ENCODE measurements around the gene COPE.
A peak's percentile ranks its signal among the peaks of the same experiment; 100 is the strongest.
"Not testable (repeated sequence)": the region's sequence is repeated elsewhere in the genome, so short reads cannot be mapped to it uniquely, and the experiment has no call there.

Gene COPE

DNA sequence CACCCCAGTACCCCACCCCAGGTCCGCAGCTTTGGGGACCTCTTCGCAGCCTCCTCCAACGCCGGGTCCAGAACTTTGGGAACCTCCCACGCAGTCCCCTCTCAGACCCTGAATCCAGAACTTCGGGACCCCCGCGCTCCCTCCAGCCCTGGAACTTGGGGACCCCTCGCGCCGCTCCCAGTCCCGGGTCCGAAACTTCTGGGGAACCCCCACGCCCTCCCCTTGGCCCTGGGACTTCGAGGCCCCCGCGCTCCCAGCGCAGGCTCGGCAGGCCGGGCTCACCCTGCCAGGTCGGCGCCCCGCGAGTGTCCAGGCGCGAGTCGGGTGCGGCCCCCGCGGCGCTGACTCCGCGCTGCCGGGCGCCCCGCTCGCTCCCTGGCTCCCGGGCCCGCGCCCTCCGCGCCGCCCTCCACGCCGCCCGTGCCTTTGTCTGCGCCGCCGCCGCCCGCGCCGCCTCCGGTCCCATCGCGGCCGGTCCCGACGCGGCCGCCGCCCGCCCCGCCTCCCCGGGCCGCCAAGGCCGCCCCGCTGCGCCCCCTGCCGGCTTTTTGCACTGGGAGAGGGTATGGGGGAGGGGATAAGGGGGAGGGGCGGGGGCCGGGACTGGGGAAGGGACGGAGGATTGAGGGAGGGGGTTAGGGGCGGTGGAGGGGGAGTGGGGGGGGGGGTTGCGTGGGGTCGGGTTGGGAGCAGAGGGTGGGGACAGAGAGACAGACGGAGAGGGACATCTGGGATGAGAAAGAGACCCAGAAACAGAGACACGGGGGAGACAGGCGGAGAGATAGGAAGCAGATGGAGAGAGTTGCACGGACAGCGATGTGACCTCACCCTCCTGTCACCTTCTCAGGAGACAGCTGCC is 21.8 kb upstream of the COPE start, which contains the start of gene HOMER3:
HOMER3 (minus strand) TSS at position 449 of the 859 bp plus-strand sequence. CDS start 2,235 bp downstream, outside the sequence.
- peak; percentile 64 for DNase-seq (ENCODE audit: low read depth)

DNA sequence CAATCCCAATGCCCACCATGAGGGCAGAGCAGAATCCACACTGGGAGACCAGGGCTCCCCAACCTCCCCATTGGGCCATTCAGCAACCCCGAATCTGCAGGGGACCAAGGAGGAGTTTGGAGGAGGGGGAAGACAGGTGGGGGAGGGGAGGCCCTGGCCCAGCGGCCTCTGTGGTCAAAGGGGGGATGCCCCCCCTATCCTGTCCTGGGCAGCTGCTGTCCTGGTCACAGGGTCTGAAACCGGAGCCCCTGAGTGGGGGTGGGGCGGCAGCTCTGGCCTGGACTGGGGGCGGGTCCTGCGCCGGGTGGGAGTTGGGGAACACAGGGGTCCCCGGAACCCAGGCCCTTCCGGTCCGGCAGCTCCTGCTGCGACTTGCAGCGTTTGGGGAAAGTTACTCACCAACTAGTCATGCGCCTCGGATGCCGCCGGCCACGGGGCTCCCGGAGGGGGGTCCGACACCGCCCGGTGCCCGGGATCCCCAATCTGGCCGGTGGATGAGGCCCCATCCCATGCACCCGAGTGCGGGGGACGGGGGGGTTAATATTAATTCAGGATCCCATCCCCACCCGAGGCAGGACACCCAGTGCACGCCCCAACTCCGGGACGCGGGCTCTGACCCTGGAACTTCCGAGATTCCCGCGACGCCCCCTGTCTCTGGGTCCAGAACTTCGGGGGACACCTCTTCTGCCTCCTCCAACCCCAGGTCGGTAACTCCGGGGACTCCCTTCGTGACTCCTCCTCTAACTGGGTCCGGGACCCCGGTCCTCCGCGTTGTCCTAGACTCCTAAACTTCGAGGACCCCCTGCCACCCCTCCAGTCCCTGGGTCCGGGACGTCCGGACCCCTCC is 21.0 kb upstream of the COPE start:
- DNase-seq (ENCODE audit: low read depth), result no peak

DNA sequence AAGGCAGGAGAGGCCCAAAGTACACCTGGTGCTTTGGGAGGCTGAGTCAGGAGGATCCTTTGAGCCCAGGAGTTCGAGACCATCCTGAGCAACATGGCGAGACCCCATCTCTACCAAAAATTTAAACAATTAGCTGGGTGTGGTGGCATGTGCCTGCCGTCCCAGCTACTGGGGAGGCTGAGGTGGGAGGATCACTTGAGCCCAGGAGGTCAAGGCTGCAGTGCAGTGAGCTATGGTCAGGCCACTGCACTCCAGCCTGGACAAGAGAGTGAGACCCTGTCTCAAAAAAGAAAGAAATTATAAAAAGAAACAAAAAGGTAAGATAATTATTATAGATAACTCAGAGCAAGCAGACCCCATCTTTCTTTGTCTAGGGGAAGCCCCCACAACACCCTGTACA is 20.0 kb upstream of the COPE start:
- no peak for DNase-seq (ENCODE audit: low read depth)

DNA sequence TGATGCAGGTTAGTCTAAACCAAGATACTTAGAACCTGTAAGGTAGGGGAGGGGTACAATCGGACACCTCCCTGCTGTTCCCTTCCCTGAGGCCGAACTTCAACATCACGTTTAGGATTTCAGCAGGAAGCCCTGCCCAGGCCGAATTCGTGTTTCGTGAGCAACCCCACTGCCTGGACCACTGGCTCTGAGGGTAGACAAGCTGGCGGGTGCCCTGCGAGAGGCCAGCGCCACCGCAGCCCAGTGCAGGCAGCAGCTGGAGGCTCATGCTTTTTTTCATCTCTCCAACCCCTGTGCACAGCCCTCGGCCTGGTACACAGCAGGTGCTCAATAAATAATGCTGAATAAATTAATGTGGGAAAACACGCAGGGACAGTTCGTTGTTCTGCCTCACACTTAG is 14.1 kb upstream of the COPE start:
- DNase-seq (ENCODE audit: low read depth), result no peak

DNA sequence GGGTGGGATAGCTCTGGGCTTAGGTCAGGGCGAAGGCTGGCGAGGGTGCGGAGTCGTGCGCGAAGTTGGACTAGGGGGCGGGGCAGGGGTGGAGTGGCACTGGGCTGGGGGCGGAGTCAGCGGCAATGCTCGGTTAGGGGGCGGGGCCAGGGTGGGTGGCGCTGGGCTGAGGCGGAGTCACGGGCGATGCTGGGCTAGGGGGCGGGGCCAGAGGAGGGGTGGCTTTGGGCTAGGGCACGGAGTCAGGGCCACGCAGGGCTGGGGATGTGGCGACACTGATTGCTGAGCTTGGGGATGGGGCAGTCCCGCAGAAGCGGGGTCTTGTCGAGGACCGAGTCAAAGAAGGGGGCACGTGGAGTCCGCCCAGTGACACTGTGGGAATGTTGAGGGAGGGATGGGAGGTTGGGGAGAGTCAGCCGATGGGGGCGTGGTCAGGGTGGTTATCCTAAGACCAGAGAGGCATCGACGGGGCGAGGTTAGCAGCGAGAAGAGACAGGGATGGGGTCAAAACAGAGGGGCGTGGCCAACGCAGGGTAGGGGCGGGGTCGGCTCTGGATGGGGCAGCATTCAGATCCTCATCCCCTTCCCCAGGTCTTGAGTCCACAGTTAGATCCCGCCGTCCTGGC is 13.1 kb upstream of the COPE start:
- peak; percentile 70 for DNase-seq (ENCODE audit: low read depth)

DNA sequence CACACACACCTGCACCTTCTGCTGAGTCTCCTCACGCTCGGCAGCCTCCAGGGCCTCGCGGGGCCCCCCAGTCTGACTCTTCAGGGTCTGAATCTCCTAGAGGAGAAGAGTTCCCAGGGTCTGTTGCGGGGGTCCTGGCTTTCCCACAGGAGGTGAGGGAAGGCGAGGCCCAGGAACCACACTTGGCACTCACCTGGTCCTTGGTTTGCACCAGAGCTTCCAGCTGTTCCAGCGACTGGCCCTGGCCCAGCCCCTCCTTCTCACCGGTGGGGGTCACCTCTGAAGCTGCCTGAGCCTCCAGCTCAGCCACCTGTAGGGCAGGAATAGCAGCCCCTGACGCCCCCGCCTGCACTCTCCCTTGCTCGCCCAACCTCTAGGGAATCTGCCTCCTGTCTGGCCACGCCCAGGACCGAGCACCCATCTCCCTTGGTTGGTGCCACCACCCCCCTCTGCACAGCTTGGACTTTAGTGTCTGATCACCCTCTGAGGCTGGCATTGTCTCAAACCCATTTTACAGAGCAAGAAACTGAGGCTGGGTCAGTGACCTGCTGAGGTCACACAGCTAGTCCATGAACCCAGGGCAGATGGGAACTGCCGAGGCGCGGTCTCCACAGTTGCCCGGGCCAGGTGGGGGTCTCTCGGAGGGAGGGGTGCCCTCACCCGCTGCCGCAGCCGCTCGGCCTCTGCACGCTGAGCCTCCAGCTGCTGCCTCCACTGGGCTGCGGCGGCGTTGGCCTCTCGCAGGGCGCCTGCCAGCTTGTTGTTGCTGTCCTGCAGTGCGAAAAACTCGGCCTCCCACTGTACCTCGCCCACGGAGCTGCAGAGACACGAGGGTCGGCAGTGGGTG is 12.4 kb upstream of the COPE start:
- no peak for DNase-seq (ENCODE audit: low read depth)

DNA sequence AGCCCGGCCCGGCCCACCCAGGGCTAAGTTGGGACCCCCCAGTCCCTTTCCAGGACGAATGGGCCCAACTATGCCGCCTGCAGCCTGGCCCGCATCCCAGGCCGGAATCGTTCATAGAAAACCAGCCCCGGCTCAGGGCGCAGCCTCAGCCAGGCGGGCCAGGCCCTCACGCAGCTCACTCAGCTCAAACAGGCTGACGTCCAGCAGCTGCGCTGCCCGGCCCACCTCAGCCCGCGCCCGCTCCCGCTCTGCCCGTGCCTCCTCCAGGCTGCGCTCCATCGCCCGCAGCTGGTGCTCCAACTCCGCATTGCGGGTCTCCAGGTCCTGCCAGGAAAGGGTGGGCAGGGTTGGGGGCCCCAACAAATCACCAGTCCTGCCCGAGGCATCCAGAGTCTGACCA is 10.1 kb upstream of the COPE start:
- DNase-seq (ENCODE audit: low read depth), result no peak

DNA sequence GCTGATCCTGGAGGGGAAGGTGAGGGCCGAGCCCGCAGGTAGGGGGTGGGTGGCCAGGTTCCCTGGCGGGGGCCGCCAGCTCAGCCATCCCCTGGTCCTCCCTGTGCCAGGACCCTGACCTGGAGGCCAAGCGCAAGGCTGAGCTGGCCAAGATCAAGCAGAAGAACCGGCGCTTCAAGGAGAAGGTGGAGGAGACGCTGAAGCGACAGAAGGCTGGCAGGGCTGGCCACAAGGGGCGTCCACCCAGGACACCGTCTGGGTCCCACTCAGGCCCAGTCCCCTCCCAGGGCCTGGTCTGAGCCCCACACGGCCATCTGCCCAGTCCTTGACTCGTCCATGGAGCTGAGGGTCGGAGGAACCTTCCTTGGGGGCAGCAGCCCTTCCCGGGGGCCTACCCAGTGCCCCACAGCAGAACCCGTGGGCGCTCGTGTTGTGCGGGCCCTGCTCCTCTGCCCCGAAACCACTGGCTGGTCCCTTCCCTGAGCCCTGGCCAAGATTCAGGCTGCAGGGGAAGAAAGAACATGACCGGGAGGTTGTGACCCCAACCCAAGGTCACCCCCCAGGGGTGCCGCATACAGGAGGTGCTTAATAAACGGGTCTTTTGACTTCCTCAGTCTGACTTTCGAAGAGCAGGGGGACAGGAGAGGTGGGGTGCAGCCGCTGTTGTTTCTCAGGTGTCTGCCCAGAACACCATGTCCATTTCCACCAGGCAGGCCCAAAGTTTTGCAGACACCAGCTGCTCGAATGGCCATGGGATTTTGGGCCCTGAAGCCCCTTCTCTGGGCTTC is 9.0 kb upstream of the COPE start:
- DNase-seq (ENCODE audit: low read depth), result no peak

DNA sequence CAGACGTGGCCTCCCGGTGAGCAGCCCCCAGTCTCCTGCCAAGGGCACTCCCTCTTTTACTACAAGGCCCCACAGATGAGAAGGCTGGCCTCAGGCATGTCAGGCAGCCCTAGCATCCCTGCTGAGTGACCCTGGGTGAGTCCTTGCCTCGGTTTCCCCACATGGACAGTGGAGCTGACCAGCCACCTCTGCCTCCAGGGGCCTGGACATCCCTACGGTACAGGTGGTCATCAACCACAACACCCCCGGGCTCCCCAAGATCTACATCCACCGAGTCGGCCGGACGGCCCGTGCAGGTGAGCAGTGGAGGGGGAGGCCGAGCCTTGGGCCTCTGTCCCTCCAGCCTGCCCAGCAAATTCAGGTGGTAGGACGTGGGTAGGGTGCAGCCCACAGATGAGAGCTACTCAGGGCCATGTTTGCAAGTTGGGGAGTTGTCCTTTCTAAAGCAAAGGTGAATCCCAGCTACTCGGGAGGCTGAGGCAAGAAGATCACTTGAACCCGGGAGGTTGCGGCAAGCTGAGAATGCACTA is 5.6 kb upstream of the COPE start:
- no peak for DNase-seq (ENCODE audit: low read depth)

DNA sequence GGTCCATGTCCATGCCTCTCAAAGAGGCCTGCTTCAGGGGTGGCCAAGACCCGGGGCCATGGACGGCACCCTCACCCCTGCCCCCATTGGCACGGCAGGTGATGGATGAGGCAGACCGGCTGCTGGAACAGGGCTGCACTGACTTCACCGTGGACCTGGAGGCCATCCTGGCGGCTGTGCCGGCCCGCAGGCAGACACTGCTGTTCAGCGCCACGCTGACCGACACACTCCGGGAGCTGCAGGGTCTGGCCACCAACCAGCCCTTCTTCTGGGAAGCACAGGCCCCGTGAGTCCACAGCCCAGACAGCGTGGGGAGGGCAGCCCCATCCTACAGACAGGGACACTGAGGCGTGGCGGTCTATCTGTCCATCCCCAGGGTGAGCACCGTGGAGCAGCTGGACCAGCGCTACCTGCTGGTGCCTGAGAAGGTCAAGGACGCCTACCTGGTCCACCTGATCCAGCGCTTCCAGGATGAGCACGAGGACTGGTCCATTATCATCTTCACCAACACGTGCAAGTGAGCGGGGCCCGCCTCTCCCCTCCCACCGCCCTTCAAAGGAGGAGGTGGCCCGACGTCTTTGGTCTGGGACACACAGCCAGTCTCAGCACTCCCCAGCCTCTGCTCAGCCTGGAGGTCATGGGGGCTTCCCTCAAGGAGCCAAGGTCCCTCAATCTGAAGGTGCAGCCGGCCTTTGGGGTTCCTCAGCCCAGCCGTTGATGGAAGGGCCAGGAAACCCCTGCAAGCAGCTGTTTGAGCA is 3.2 kb upstream of the COPE start:
- no peak for DNase-seq (ENCODE audit: low read depth)

DNA sequence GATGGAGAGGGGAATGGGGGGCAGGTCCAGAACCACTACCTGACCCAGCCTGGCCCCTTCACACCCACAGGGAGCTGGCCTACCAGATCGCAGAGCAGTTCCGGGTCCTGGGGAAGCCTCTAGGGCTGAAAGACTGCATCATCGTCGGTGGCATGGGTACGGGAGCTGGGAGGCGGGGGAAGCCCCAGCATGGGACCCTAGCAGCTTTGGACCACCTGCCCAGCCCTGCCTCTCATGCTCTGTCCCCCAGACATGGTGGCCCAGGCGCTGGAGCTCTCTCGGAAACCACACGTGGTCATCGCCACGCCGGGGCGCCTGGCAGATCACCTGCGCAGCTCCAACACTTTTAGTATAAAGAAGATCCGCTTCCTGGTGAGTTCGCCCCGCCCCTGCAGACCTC is 2.4 kb upstream of the COPE start:
- DNase-seq (ENCODE audit: low read depth), result no peak

DNA sequence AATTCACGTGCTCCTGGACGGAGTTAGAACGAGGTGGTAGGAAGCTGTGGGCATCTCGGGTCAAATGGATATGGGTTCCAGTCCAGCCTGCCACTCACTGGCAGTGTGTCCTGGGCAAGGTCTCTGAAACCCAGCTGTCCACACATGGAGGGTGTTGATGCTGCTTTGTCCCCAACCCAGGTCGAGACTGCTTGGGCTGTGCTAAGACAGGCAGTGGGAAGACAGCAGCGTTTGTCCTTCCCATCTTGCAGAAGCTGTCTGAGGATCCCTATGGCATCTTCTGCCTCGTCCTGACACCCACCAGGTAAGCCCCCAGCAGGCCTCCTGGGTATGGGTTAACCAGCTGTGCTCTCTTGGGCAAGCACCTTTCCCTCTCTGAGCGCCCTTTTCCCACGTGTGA is 1.2 kb upstream of the COPE start:
- no peak for DNase-seq (ENCODE audit: low read depth)

DNA sequence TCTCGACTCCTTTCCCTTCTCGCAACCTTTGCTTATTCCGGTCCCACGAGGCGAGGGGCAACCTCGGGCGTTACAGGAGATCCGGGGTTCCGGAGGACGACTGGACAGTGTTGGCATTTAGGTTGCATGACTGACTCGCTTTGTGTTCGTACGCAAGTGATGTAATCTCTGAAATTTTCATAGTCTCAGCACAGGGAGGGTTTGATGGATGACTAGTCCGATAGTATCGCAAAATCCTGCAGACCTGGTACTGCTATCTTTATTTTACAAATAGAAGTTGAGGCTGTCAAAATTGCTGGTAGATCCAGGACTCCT is 670 bp upstream of the COPE start:
- DNase-seq (ENCODE audit: low read depth), result no peak

DNA sequence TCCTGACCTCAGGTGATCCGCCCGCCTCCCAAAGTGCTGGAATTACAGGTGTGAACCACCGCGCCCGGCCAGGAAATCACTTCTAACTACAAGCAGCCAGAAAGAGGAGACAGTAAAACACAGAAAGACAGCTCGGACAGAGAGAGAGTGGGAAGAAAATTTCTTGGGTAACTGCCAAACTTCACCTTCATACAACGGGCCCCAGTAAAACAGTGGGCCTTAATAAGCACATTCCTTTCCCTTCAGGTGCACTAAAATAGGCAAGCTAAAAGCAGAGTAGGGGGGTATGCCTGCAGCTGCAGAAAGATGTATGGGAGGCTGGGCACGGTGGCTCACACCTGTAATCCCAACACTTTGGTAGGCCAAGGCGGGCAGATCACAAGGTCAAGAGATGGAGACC is 1.6 kb downstream of the COPE start:
- DNase-seq (ENCODE audit: low read depth), result not testable (repeated sequence)

DNA sequence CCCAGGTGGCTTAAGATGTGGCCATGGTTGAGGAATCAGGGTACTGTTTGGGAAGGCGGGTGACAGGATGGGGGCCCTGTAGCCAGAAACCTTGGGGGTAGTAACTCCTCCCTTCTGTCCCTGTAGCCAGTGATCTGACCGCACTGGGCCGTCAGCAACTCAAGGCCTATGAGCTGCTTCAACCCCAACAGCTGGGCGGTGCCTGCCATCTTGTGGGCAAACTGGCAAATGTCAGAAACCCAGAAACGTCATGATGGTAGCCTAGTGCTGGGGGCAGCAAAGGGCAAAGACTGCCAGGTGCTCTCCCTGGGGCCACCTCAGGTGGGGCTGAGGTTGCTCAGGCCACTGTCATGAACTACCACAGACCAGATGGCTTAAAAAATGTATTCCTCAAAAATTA is 3.5 kb downstream of the COPE start:
- no peak for DNase-seq (ENCODE audit: low read depth)

DNA sequence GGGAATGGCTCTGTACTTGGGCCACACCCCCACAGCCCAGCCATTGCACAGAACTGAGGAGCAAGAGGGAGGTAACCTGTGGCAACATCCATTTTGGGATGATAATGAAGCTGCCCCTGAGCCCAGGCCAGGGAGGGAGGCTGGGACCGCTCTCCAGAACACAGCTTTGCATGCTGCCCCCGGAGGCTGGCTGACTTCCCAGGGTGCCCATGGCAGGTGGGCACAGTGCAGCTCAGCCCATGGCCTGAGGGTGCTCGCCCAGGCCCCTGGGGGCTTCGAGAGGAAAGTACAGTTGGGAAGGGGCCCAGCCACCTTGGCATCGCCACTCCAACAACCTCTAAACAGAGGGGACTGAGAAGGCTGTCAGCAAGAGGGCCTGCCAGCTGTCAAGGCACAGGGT is 5.7 kb downstream of the COPE start:
- no peak for DNase-seq (ENCODE audit: low read depth)

DNA sequence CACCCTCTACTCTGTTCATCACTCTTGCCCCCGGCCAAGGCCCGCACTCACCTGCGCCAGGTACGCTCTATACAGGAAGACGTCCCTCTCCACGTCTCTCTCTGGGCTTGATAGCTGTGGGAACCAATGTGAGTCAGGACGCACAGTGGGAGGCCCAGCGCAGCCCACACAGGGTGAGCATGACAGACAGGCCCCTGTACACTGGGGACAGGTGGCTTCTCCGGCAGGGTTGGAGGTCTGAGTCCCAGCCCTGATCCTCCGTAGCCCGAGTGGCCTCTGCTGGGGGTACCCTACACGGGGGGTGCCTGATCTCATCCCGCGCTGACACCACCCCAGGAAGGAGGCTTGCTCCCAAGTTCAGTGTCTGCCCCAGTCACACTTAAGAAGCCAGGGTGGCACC is 6.3 kb downstream of the COPE start:
- no peak for DNase-seq (ENCODE audit: low read depth)

DNA sequence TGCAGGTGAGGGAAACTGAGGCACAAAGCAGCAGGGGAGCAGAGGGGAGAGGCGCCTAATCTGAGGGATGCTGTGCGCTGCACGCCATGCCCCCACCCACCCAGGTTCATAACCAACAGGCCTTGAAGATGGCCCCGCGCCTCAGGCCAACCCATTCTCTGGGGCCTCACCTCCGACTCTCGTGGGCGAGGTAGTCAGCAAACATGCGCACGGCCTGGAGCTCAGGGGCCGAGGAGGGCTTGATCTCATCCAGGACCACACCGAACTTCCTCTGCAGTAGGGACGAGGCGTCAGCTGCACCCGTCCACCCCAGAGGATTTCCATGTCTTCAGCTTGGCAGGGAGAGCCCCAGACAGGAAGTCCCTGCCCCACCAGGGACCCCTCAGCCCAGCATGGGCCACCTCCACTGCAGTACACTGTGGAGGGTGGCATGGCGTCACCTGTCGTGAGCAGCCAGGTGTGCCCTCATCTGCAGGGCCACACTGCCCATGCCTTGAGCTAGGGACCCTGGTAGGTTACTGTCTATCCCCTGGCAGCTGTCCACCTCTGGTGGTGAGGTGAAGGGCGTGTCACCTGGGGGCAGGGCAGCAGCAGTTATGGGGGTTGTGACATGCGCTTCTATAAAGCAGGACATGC is 8.3 kb downstream of the COPE start:
- no peak for DNase-seq (ENCODE audit: low read depth)

DNA sequence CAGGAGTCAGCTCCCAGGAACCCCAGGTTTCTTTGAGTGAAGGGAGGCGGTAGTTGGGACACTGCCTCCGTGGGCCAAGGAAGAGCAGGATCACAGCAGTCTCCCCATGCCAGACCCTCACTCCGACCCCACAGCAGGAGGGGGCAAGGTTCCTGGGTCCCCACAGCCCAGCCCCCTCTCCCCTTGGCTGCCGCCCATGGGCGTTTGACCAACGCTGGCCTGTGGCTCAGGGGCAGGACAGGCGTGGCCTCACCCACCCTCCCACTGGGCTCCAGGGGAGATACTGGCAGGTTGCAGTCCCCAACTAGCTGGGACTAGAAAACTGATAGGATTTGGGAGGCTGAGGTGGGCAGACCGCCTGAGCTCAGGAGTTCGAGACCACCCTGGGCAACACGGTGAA is 9.2 kb downstream of the COPE start:
- no peak for DNase-seq (ENCODE audit: low read depth)

Data from stimulated activated CD8-positive, alpha-beta memory T cell treated with anti-CD3 and anti-CD28 coated beads, Interleukin-4, amount 100 ng/mL, for 24 hours (primary cell).